Measurements from ENCODE around the gene CCNB3. TPM values are rescaled to one million over a fixed set of nuclear protein-coding genes. Genes with fewer than 3 reads are reported as not detected.

Gene CCNB3
- total RNA-seq, result 0.22 and 0.39 TPM in 2 replicates

GRCh38 chrX:50204364-50204899 lies at the start of gene CCNB3:
TSS of gene CCNB3 (plus strand) at chrX:50204765. CDS start at chrX:50285164, 80,399 bp downstream.

DNA sequence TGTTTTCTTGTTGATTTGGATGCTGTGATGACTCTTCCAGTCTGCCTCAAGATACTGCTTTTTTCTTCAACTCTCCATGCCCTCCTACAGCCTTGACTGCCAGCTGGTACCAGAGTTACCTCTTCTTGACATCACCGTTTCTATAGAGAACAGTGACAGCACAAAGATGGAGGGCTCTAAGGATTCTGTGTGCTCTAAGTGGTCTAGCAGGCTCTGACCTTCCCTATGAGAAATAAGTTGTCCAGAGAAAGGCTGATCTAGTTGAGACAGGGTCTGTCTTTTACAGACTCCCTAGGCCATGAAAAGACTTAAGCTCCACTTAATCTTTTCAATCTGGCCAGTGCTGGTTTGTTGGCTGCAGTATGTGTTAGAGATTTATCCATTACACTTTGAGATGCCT lies 3.7 kb upstream of the CCNB3 start, which contains the start of gene AKAP4:
TSS of gene AKAP4 (minus strand) at position 101 of the 400 bp plus-strand sequence. CDS start 118 bp downstream, outside the sequence.

Small RNAs within 50 kb of the gene (small RNA-seq; reads per million reads assigned to genes)
- gene PYY3 (not detected), gene RF00019 (not detected)

Other genes starting within 250 kb of the CCNB3 start
- gene AKAP4, start 3.8 kb upstream of the CCNB3 start, total RNA-seq, result not detected in 2 replicates